Omental fat pad (tissue), 4 donors: ENCODE results near the gene SCD5. TPM values are rescaled to one million over a fixed set of nuclear protein-coding genes. Genes with fewer than 3 reads are reported as not detected.

ENCODE experiments used
- ATAC-seq: fragments of 150-250 bp; one replicate; pipeline ENCODE4 v1.9.1; 2016; ENCODE audit warnings: mild to moderate bottlenecking, moderate library complexity; ENCODE audit not compliant: low FRiP score
- DNase-seq: peaks from one replicate; pipeline ENCODE4 v3.0.0-alpha.2; 2019; ENCODE audit warnings: low spot score
- CTCF ChIP-seq, 3 donors: fragments of 450-650 bp; IDR thresholded peaks; one replicate each; pipeline ENCODE4 v1.5.1; 2016 to 2017; ENCODE audit warnings: antibody characterized with exemption in 3 of 3, mild to moderate bottlenecking in 3 of 3, moderate library complexity in 2 of 3
- total RNA-seq, 4 donors: library from RNA; depleted of rRNA; stranded (reverse); fragments of >200 nt; gene quantifications; one replicate each; pipeline ENCODE4 v1.1.0, GENCODE V29; 2016

SCD5 gene
- total RNA-seq, 4 donors from 2014 or later = 6.7 to 19.9 (median 13.5) TPM

- ATAC-seq = no peak
Measured at GRCh38 chr4:82648356-82648755, 150.2 kb downstream of the SCD5 start.

GRCh38 chr4:82645936-82646565 lies 152.5 kb downstream of the SCD5 start:
- ATAC-seq (no peak), DNase-seq (no peak)
- TF ChIP-seq CTCF (IDR thresholded peaks at IDR 0.05) = no peak

More at GRCh38 chr4:82648356-82648755, 150.2 kb downstream of the SCD5 start:
- no peak for DNase-seq
- no peak for TF ChIP-seq CTCF (IDR thresholded peaks at IDR 0.05)

GRCh38 chr4:82644734-82645126 lies 153.9 kb downstream of the SCD5 start:
- no peak for DNase-seq
- no peak for ATAC-seq
- TF ChIP-seq CTCF (IDR thresholded peaks at IDR 0.05) = no peak

GRCh38 chr4:82643994-82644733 lies 154.4 kb downstream of the SCD5 start:
- ATAC-seq = no peak
- DNase-seq = no peak
- no peak for TF ChIP-seq CTCF (IDR thresholded peaks at IDR 0.05)

- no peak for ATAC-seq
- no peak for DNase-seq
- TF ChIP-seq CTCF (IDR thresholded peaks at IDR 0.05) = no peak
Measured at GRCh38 chr4:82642331-82642730, 156.3 kb downstream of the SCD5 start.

- no peak for TF ChIP-seq CTCF (IDR thresholded peaks at IDR 0.05)
- no peak for DNase-seq
- no peak for ATAC-seq
Measured at GRCh38 chr4:82640540-82640939, 158.1 kb downstream of the SCD5 start.

- no peak for ATAC-seq
- no peak for TF ChIP-seq CTCF (IDR thresholded peaks at IDR 0.05)
- no peak for DNase-seq
Measured at GRCh38 chr4:82639971-82640370, 158.6 kb downstream of the SCD5 start.
